ENCODE data around the gene VILL.

- TF ChIP-seq CTCF (IDR thresholded peaks at IDR 0.05; ENCODE audit: low read depth, low read length) (no peak), EZH2phosphoT487 (IDR thresholded peaks at IDR 0.05; ENCODE audit: low read depth) (no peak)
These were observed 33.0 kb upstream of the VILL start for GRCh38 chr3:37957539-37957936.

Measured in OCI-LY3 (cell line).